Body of pancreas (tissue), 4 donors: Measurements from ENCODE around the gene PAK5. TPM values are rescaled to one million over a fixed set of nuclear protein-coding genes. Genes with fewer than 3 reads are reported as not detected.

Experiments
- ATAC-seq: fragments of 150-250 bp; one replicate; pipeline ENCODE4 v1.9.1; 2016
- DNase-seq, 4 donors: peaks; one replicate each; pipeline ENCODE4 v3.0.0-alpha.2; 2019
- H3K27ac ChIP-seq, 4 donors: fragments of 200-600 bp; sonication (generic); 1 replicate in 3 of 4; 2 replicates in 1 of 4; pipeline versions ENCODE4 v1.5.1 to v1.6.1; 2016 to 2019; ENCODE audit warnings: mild to moderate bottlenecking in 1 of 4, mixed read lengths in 1 of 4, moderate library complexity in 1 of 4
- H3K27me3 ChIP-seq, 2 donors: fragments of 200-600 bp; sonication (generic); one replicate each; pipeline ENCODE4 v1.6.0; 2016; ENCODE audit warnings: mild to moderate bottlenecking in 1 of 2
- H3K36me3 ChIP-seq, 2 donors: fragments of 200-600 bp; sonication (generic); replicated peaks in 1 of 2; 2 replicates each; pipeline ENCODE4 v1.5.1; 2016; ENCODE audit warnings: low read depth in 2 of 2; ENCODE audit not compliant: insufficient read depth in 1 of 2
- H3K4me1 ChIP-seq: fragments of 200-600 bp; sonication (generic); one replicate; pipeline ENCODE4 v1.6.0; 2016
- H3K4me3 ChIP-seq, 2 donors: fragments of 200-600 bp; sonication (generic); 1 replicate in 1 of 2; 2 replicates in 1 of 2; pipeline ENCODE4 v1.5.1; 2016 to 2019
- H3K9me3 ChIP-seq, 3 donors: fragments of 200-600 bp; sonication (generic); 1 replicate in 2 of 3; 2 replicates in 1 of 3; pipeline ENCODE4 v1.5.1; 2016
- POLR2A ChIP-seq, 3 donors: fragments of 450-650 bp; IDR thresholded peaks; one replicate each; pipeline ENCODE4 v1.6.1; 2016; ENCODE audit warnings: antibody characterized with exemption in 3 of 3, mild to moderate bottlenecking in 2 of 3
- WGBS, 2 donors: methylation state at CpG; one replicate each; pipeline ENCODE4 v1.1.5; 2017; 5-methylcytosine and 5-hydroxymethylcytosine counted together
- intact Hi-C: fragments of 100-400 bp; cut with DNase I; formaldehyde crosslinking; loops from one replicate; pipeline ENCODE4 v1.15.1; 2023
- total RNA-seq, 2 donors: library from RNA; depleted of rRNA; stranded (reverse); fragments of >200 nt; gene quantifications; one replicate each; pipeline ENCODE4 v1.1.0, GENCODE V29; 2016
- TF ChIP-seq, protein P1 (sequence below), 7 experiments: fragments of 450-650 bp in 4 of 7; fragments of 200-600 bp in 3 of 7; sonication (generic) in 3 of 7; IDR thresholded peaks; one replicate each; pipeline ENCODE4 v1.5.1; 2016 to 2019; ENCODE audit warnings: antibody characterized with exemption in 7 of 7

PAK5 gene
- total RNA-seq, 2 donors from 2014 or later: 0.33 to 0.52 TPM

DNA sequence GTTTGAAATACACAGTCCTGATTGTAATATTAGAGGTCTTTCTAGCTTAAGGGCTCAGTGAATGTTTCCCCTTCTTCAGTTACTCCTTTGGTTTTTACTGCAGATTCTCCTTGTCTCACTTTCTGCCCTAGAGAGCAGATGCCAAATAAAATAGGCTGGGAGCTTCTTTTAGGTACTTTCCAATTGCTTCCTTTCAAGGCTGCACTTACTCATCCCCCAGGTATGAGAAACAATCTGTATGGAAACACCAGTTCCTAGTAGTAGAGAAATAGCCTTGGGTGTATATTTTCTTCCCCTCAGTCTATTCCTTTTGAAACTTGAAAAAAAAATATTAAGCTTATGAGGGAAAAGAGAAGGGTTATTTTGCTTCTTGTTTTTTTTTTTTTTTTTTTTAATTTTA lies 139.7 kb downstream of the PAK5 start:
- Histone ChIP-seq H3K4me3 (no peak overlapping the region), H3K27ac (no peak overlapping the region), H3K4me1 (peaks cover 4% of the 10 kb centered on the region), H3K27me3 (no peaks in the 10 kb centered on the region), H3K9me3 (no peaks in the 10 kb centered on the region), H3K36me3 (no peaks in the 10 kb centered on the region)
- TF ChIP-seq POLR2A (IDR thresholded peaks at IDR 0.05): no peak
- TF ChIP-seq, protein P1, sequence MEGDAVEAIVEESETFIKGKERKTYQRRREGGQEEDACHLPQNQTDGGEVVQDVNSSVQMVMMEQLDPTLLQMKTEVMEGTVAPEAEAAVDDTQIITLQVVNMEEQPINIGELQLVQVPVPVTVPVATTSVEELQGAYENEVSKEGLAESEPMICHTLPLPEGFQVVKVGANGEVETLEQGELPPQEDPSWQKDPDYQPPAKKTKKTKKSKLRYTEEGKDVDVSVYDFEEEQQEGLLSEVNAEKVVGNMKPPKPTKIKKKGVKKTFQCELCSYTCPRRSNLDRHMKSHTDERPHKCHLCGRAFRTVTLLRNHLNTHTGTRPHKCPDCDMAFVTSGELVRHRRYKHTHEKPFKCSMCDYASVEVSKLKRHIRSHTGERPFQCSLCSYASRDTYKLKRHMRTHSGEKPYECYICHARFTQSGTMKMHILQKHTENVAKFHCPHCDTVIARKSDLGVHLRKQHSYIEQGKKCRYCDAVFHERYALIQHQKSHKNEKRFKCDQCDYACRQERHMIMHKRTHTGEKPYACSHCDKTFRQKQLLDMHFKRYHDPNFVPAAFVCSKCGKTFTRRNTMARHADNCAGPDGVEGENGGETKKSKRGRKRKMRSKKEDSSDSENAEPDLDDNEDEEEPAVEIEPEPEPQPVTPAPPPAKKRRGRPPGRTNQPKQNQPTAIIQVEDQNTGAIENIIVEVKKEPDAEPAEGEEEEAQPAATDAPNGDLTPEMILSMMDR (IDR thresholded peaks at IDR 0.05): no peak
- intact Hi-C loops: no loop called here
- DNase-seq (no peak), ATAC-seq (no peak)

DNA sequence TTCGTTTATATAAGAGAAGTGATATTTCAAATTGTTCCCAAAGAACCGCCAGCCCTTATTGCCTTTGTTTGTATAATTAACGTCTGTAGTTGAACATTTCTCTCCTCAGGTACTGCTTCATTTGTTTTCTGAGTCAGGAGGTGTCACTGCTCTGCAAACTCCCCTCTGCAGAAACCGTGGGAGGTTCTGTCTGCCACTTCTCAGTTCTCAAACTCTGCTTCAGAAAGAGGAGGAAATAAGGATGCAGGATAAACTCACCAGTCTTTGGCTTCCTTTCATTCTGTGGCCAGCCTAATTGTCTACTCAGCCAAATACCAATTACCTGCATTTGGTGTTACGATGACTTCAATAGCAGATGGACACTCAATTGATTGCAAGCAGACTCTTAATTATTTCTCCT lies 149.8 kb downstream of the PAK5 start:
- H3K27ac ChIP-seq: no peak overlapping the region
- no peaks in the 10 kb centered on the region for H3K9me3 ChIP-seq
- 29 to 36% methylated on average over 5 of the region's 5 CpGs for WGBS, 2 donors
- DNase-seq (no peak), ATAC-seq (no peak)
- H3K4me3 ChIP-seq: no peak overlapping the region
- TF ChIP-seq, protein P1 (IDR thresholded peaks at IDR 0.05): no peak
- no peak for TF ChIP-seq POLR2A (IDR thresholded peaks at IDR 0.05)
- intact Hi-C loops: no loop called here
- no peaks in the 10 kb centered on the region for H3K4me1 ChIP-seq
- H3K36me3 ChIP-seq: no peaks in the 10 kb centered on the region
- H3K27me3 ChIP-seq: no peaks in the 10 kb centered on the region

DNA sequence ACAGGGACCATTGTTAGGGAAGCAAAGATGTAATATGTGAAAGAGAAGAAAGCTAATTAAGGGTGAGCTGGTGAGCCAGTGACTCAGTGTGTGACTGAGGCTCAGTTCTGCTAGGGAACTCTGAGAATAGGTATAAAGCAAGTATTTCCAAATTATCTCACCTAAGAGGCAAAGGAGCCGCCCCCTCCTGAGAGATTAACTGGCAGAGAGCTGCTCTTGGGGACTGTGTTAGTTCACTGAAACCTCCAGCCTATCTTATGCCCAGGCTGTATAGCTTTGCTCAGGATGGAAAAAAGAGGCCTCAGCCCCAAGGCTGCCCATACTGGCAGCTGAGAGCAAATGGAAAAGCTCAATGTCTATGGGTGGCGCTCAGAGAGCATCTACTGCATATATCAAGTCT lies 152.0 kb downstream of the PAK5 start:
- H3K4me3 ChIP-seq: no peak overlapping the region
- DNase-seq (no peak), ATAC-seq (no peak)
- H3K9me3 ChIP-seq: no peaks in the 10 kb centered on the region
- H3K4me1 ChIP-seq: no peaks in the 10 kb centered on the region
- no peaks in the 10 kb centered on the region for H3K27me3 ChIP-seq
- intact Hi-C loops: no loop called here
- 69 to 75% methylated on average over 2 of the region's 2 CpGs for WGBS, 2 donors
- no peaks in the 10 kb centered on the region for H3K36me3 ChIP-seq
- no peak for TF ChIP-seq POLR2A (IDR thresholded peaks at IDR 0.05)
- TF ChIP-seq, protein P1 (IDR thresholded peaks at IDR 0.05): no peak
- no peak overlapping the region for H3K27ac ChIP-seq

DNA sequence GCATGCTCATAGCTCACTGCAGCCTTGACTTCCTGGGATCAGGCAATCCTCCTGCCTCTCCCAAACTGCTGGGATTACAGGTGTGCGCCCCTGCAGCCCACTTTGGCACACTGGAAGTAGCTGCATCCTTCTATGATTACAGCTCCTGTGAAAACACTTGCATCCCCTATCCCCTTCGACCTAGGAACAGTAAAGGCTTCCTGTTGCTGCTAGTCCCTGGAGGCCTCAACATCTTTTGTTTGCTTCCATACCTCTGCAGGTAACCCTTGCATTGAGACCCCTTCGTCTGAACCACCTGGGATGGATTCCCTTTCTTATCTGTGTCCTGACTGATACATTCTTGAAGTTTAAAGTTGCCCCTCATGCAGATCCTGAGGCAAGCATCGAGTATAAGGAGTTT lies 152.4 kb downstream of the PAK5 start:
- no peaks in the 10 kb centered on the region for H3K9me3 ChIP-seq
- TF ChIP-seq, protein P1 (IDR thresholded peaks at IDR 0.05): no peak
- no peak for TF ChIP-seq POLR2A (IDR thresholded peaks at IDR 0.05)
- 48 to 53% methylated on average over 4 of the region's 4 CpGs for WGBS, 2 donors
- intact Hi-C loops: no loop called here
- DNase-seq (no peak), ATAC-seq (no peak)
- H3K27ac ChIP-seq: no peak overlapping the region
- H3K4me3 ChIP-seq: no peak overlapping the region
- H3K36me3 ChIP-seq: no peaks in the 10 kb centered on the region
- no peaks in the 10 kb centered on the region for H3K4me1 ChIP-seq
- H3K27me3 ChIP-seq: no peaks in the 10 kb centered on the region

DNA sequence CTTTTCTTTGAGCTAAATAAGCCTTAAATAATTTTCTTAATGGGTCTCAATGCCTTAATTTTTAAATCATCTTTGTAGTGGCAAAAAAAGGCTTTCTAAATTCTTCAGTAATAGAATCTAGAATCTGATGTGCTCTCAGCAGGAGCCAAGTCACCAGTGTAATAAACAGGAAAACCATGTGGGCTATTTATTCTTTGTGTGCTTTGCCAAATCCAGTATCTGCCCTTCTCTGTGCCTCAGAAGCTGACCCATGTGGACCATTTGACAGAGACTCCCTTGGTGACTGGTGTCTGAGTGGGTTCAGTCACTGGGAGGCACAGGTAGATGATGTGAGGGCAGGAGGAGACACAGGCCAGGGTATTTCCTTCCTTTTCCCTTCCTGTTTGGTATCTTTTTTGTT lies 152.9 kb downstream of the PAK5 start:
- no peaks in the 10 kb centered on the region for H3K9me3 ChIP-seq
- H3K36me3 ChIP-seq: no peaks in the 10 kb centered on the region
- no peaks in the 10 kb centered on the region for H3K27me3 ChIP-seq
- no peaks in the 10 kb centered on the region for H3K4me1 ChIP-seq
- H3K27ac ChIP-seq: no peak overlapping the region
- intact Hi-C loops: no loop called here
- ATAC-seq (no peak), DNase-seq (no peak)
- no peak overlapping the region for H3K4me3 ChIP-seq
- TF ChIP-seq POLR2A (IDR thresholded peaks at IDR 0.05): no peak
- TF ChIP-seq, protein P1 (IDR thresholded peaks at IDR 0.05): no peak
